HepG2 (cell line): ENCODE data around the gene MCM8. TPM values are rescaled to one million over a fixed set of nuclear protein-coding genes. Genes with fewer than 3 reads are reported as not detected.

Source experiments
- ATAC-seq: fragments of 200-7000 bp; cut with Tn5 transposase; 3 replicates; pipeline ENCODE4 v1.9.1; 2020; ENCODE audit warnings: mild to moderate bottlenecking, moderate library complexity
- BruUV-seq: library from RNA; stranded (reverse); fragments of 400-500 nt; replicated peaks from 2 replicates; lab custom pipeline; 2021; lab: Mats Ljungman, UMichigan
- CTCF ChIA-PET: fragments of 300-600 bp; formaldehyde crosslinking; extraction: SDS; loops from one replicate; lab custom pipeline; 2021; ENCODE audit warnings: low total read pairs, inconsistent platforms, low intra/inter-chr PET ratio; lab: Yijun Ruan, JAX
- POLR2A ChIA-PET: fragments of 350-600 bp; sonication (Branson Sonifier 250); formaldehyde crosslinking; loops from one replicate; lab custom pipeline; 2020; ENCODE audit warnings: antibody characterized with exemption, inconsistent platforms; lab: Yijun Ruan, JAX
- DNase-seq: peaks from one replicate; pipeline ENCODE4 v3.0.0-alpha.2; 2015; ENCODE audit warnings: low spot score
- FAIRE-seq: peaks from 3 replicates; lab custom pipeline; 2011; peaks lifted over from hg19 to GRCh38; lab: Jason Lieb, UNC
- H2AFZ ChIP-seq: one replicate; pipeline ENCODE4 v1.6.1; 2011; ENCODE audit warnings: low read length, inconsistent platforms
- H3K27ac ChIP-seq: fragments of 300-600 bp; 3 replicates; pipeline ENCODE4 v1.8.0; 2011; ENCODE audit warnings: mixed run types, mild to moderate bottlenecking, mixed read lengths, low read length, inconsistent platforms; ENCODE audit not compliant: insufficient read depth; ENCODE audit errors: extremely low read length
- H3K27me3 ChIP-seq, 2 experiments: fragments of 200-600 bp in 1 of 2; 2 replicates in 1 of 2; 3 replicates in 1 of 2; pipeline versions ENCODE4 v1.6.0 to v1.8.0; 2011; ENCODE audit warnings: low read length in 2 of 2, mild to moderate bottlenecking in 2 of 2, moderate library complexity in 2 of 2, inconsistent platforms in 1 of 2; ENCODE audit not compliant: insufficient read depth in 2 of 2, control insufficient read depth in 1 of 2
- H3K36me3 ChIP-seq, 2 experiments: fragments of 200-600 bp in 1 of 2; replicated peaks in 1 of 2; 2 replicates in 1 of 2; 3 replicates in 1 of 2; pipeline versions ENCODE4 v1.5.1 to v1.8.0; 2011; ENCODE audit warnings: low read length in 2 of 2, inconsistent platforms in 1 of 2; ENCODE audit not compliant: insufficient read depth in 2 of 2, control insufficient read depth in 1 of 2
- H3K4me1 ChIP-seq: 2 replicates; pipeline ENCODE4 v1.5.1; 2012; ENCODE audit warnings: low read length, inconsistent platforms; ENCODE audit not compliant: insufficient read depth
- H3K4me2 ChIP-seq: 2 replicates; pipeline ENCODE4 v1.6.0; 2011; ENCODE audit warnings: low read depth, low read length, inconsistent platforms
- H3K4me3 ChIP-seq, 3 experiments: fragments of 200-600 bp in 1 of 3; sonication (generic), shearing (Covaris generic) in 1 of 3; replicated peaks in 1 of 3; 2 replicates each; pipeline ENCODE4 v1.5.1; 2011 to 2016; ENCODE audit warnings: low read length in 3 of 3, inconsistent platforms in 2 of 3, low read depth in 2 of 3, mild to moderate bottlenecking in 2 of 3, control low read depth in 1 of 3, mixed read lengths in 1 of 3; ENCODE audit not compliant: insufficient read depth in 1 of 3
- H3K79me2 ChIP-seq: one replicate; pipeline ENCODE4 v1.6.1; 2011; ENCODE audit warnings: low read length, inconsistent platforms; ENCODE audit not compliant: insufficient read depth
- H3K9ac ChIP-seq: 2 replicates; pipeline ENCODE4 v1.6.0; 2011; ENCODE audit warnings: mild to moderate bottlenecking, low read depth, low read length, inconsistent platforms; ENCODE audit not compliant: insufficient read depth
- H3K9me3 ChIP-seq: 2 replicates; pipeline ENCODE4 v1.5.1; 2012; ENCODE audit warnings: mild to moderate bottlenecking, low read length
- H4K20me1 ChIP-seq: 2 replicates; pipeline ENCODE4 v1.6.0; 2011; ENCODE audit warnings: inconsistent platforms, mild to moderate bottlenecking, low read length, moderate library complexity; ENCODE audit not compliant: insufficient read depth
- AHDC1 ChIP-seq: sonication (generic); formaldehyde crosslinking; IDR thresholded peaks from 2 replicates; pipeline ENCODE4 v1.5.1; 2020; ENCODE audit warnings: mild to moderate bottlenecking, missing genetic modification reagents, borderline replicate concordance
- ATF3 ChIP-seq: sonication (generic); formaldehyde crosslinking; IDR thresholded peaks from 2 replicates; pipeline ENCODE4 v1.4.0; 2020; ENCODE audit warnings: missing genetic modification reagents
- FOXJ3 ChIP-seq: sonication (generic); formaldehyde crosslinking; IDR thresholded peaks from 2 replicates; pipeline ENCODE4 v1.4.0; 2020; ENCODE audit warnings: missing genetic modification reagents, mild to moderate bottlenecking, borderline replicate concordance
- NKX3-1 ChIP-seq: sonication (generic); formaldehyde crosslinking; IDR thresholded peaks from 2 replicates; pipeline ENCODE4 v1.5.0; 2020; ENCODE audit warnings: missing genetic modification reagents
- POLR2AphosphoS2 ChIP-seq: IDR thresholded peaks from 2 replicates; pipeline ENCODE4 v1.6.1; 2011; ENCODE audit warnings: low read depth, low read length, improper control_type of control experiment
- RFX3 ChIP-seq: IDR thresholded peaks from 2 replicates; pipeline ENCODE4 v1.6.1; 2016; ENCODE audit warnings: missing biosample characterization, missing genetic modification reagents
- RFXANK ChIP-seq: IDR thresholded peaks from 2 replicates; pipeline ENCODE4 v1.6.1; 2016
- SALL1 ChIP-seq: sonication (generic); formaldehyde crosslinking; IDR thresholded peaks from 2 replicates; pipeline ENCODE4 v1.8.0; 2022; ENCODE audit warnings: mild to moderate bottlenecking, missing genetic modification reagents
- SYNCRIP ChIP-seq: fragments of 200-400 bp; formaldehyde crosslinking; IDR thresholded peaks from 2 replicates; pipeline ENCODE4 v1.6.1; 2018; ENCODE audit warnings: mild to moderate bottlenecking, low read depth, low read length; ENCODE audit not compliant: insufficient read depth
- TAF1 ChIP-seq: sonication (generic); formaldehyde crosslinking; IDR thresholded peaks from 2 replicates; pipeline ENCODE4 v1.4.0; 2020; ENCODE audit warnings: missing genetic modification reagents
- TOPORS ChIP-seq: sonication (generic); formaldehyde crosslinking; IDR thresholded peaks from 2 replicates; pipeline ENCODE4 v1.8.0; 2023; ENCODE audit warnings: mild to moderate bottlenecking, missing genetic modification reagents
- ZFP1 ChIP-seq: IDR thresholded peaks from 2 replicates; pipeline ENCODE4 v1.6.1; 2016
- ZNF224 ChIP-seq: sonication (generic); formaldehyde crosslinking; IDR thresholded peaks from 2 replicates; pipeline ENCODE4 v1.5.0; 2020; ENCODE audit warnings: mild to moderate bottlenecking, missing genetic modification reagents
- ZNF30 ChIP-seq: sonication (generic); formaldehyde crosslinking; IDR thresholded peaks from 2 replicates; pipeline ENCODE4 v1.5.0; 2020; ENCODE audit warnings: mild to moderate bottlenecking, missing genetic modification reagents
- ZNF816 ChIP-seq: sonication (generic); formaldehyde crosslinking; IDR thresholded peaks from 2 replicates; pipeline ENCODE4 v1.8.0; 2022; ENCODE audit warnings: missing genetic modification reagents, mild to moderate bottlenecking, borderline replicate concordance
- ZNF850 ChIP-seq: sonication (generic); formaldehyde crosslinking; conservative IDR thresholded peaks from 2 replicates; pipeline ENCODE4 v1.9.0; 2021; ENCODE audit warnings: mild to moderate bottlenecking, missing genetic modification reagents
- ZSCAN9 ChIP-seq: IDR thresholded peaks from 2 replicates; pipeline ENCODE4 v1.6.1; 2016; ENCODE audit warnings: borderline replicate concordance
- WGBS: methylation state at CpG from one replicate; pipeline ENCODE4 v1.1.6; 2017; ENCODE audit warnings: low lambda C conversion rate; 5-methylcytosine and 5-hydroxymethylcytosine counted together
- in situ Hi-C: cut with HindIII; loops from 2 replicates; pipeline ENCODE4 v1.10.0; 2017; ENCODE audit warnings: low pct_unique_long_range_greater_than_20kb; ENCODE audit not compliant: extremely low pct_ligation_motif_present
- intact Hi-C: fragments of 100-400 bp; cut with micrococcal nuclease; formaldehyde crosslinking; loops from one replicate; pipeline ENCODE4 v1.10.0; 2022; ENCODE audit not compliant: unreplicated experiment
- polyA plus RNA-seq, 8 experiments: library from polyadenylated mRNA; depleted of rRNA in 3 of 8; stranded (reverse) in 7 of 8; unstranded in 1 of 8; fragments of >200 nt; fragmentation: Illumina TruSeq in 4 of 8; extraction: Trizol in 4 of 8; gene quantifications; 2 replicates each; pipeline versions ENCODE4 v1.2.1 to v1.2.3, GENCODE V29; 2011 to 2016; ENCODE audit warnings: low read depth in 4 of 8, missing spikeins in 1 of 8, mixed read lengths in 1 of 8; ENCODE audit not compliant: insufficient read depth in 1 of 8
- total RNA-seq, 5 experiments: library from RNA; depleted of rRNA; stranded (reverse); fragments of >200 nt; fragmentation: Illumina TruSeq; extraction: Trizol; gene quantifications; 2 replicates each; pipeline ENCODE4 v1.2.3, GENCODE V29; 2016; ENCODE audit warnings: low read depth in 1 of 5

Gene MCM8
- total and polyA plus RNA-seq, 2 of the 13 experiments (the other 11 are each of a cell fraction or from before 2014, with no cell fraction given): 11.5 to 59.3 TPM

- in situ Hi-C loops: no loop called here
- POLR2A ChIA-PET: no interaction called here
- Histone ChIP-seq H4K20me1 (no peaks in the 10 kb centered on the region), H3K4me2 (no peak overlapping the region), H3K9me3 (no peaks in the 10 kb centered on the region), H3K79me2 (no peaks in the 10 kb centered on the region), H3K36me3 (peaks cover 11 to 60% of the 10 kb centered on the region in 2 experiments), H3K27me3 (no peaks in the 10 kb centered on the region), H3K4me3 (no peak overlapping the region), H3K4me1 (peaks cover 3% of the 10 kb centered on the region), H2AFZ (no peak overlapping the region), H3K27ac (no peak overlapping the region), H3K9ac (no peak overlapping the region)
- FAIRE-seq (no peak), DNase-seq (no peak), ATAC-seq (no peak)
- TF ChIP-seq SYNCRIP (no peak), RFX3 (CRISPR knock-in tag) (no peak), TOPORS (CRISPR knock-in tag) (no peak), FOXJ3 (CRISPR knock-in tag) (no peak), ZFP1 (CRISPR knock-in tag) (no peak), ZNF224 (CRISPR knock-in tag) (no peak), SALL1 (CRISPR knock-in tag) (no peak), ZSCAN9 (CRISPR knock-in tag) (no peak), ZNF850 (CRISPR knock-in tag) (no peak)
- CTCF ChIA-PET: no interaction called here
- 100% methylated on average over 1 of the region's 1 CpG for WGBS
- no TSS peak for BruUV-seq
- intact Hi-C loops: no loop called here
These were observed 24.1 kb downstream of the MCM8 start for GRCh38 chr20:5974531-5974930.

GRCh38 chr20:5975778-5976177, 25.3 kb downstream of the MCM8 start:
- H3K27me3 ChIP-seq: no peaks in the 10 kb centered on the region
- no TSS peak for BruUV-seq
- in situ Hi-C loops: no loop called here
- no peak overlapping the region for H3K4me2 ChIP-seq
- no peaks in the 10 kb centered on the region for H3K79me2 ChIP-seq
- WGBS: 94% methylated on average over 2 of the region's 2 CpGs
- CTCF ChIA-PET: no interaction called here
- intact Hi-C loops: no loop called here
- H2AFZ ChIP-seq: no peak overlapping the region
- POLR2A ChIA-PET: no interaction called here
- no peak for FAIRE-seq
- ATAC-seq: no peak
- peaks cover 7 to 61% of the 10 kb centered on the region in 2 experiments for H3K36me3 ChIP-seq
- H3K9ac ChIP-seq: no peak overlapping the region
- H3K4me3 ChIP-seq: no peak overlapping the region
- no peak overlapping the region for H3K27ac ChIP-seq
- no peak for DNase-seq
- H4K20me1 ChIP-seq: no peaks in the 10 kb centered on the region
- H3K4me1 ChIP-seq: peaks cover 16% of the 10 kb centered on the region
- H3K9me3 ChIP-seq: no peaks in the 10 kb centered on the region
- no peak for TF ChIP-seq ZNF30 (CRISPR knock-in tag)
- TF ChIP-seq TAF1: no peak
- no peak for TF ChIP-seq RFXANK (CRISPR knock-in tag)
- TF ChIP-seq POLR2AphosphoS2: no peak
- TF ChIP-seq ZNF816 (CRISPR knock-in tag): no peak
- no peak for TF ChIP-seq NKX3-1
- no peak for TF ChIP-seq AHDC1 (CRISPR knock-in tag)
- no peak for TF ChIP-seq ATF3 (CRISPR knock-in tag)
